Hematopoietic multipotent progenitor cell treated with erythropoietin and hydrocortisone succinate and interleukin-3 and kit ligand, for 6 days (in vitro differentiated cells): ENCODE results near the gene MUC5B.
"Not testable (repeated sequence)": the region's sequence is repeated elsewhere in the genome, so short reads cannot be mapped to it uniquely, and the experiment has no call there.

Experiments
- DNase-seq: peaks from one replicate; pipeline ENCODE4 v3.0.0-alpha.2; 2015

MUC5B gene

DNA sequence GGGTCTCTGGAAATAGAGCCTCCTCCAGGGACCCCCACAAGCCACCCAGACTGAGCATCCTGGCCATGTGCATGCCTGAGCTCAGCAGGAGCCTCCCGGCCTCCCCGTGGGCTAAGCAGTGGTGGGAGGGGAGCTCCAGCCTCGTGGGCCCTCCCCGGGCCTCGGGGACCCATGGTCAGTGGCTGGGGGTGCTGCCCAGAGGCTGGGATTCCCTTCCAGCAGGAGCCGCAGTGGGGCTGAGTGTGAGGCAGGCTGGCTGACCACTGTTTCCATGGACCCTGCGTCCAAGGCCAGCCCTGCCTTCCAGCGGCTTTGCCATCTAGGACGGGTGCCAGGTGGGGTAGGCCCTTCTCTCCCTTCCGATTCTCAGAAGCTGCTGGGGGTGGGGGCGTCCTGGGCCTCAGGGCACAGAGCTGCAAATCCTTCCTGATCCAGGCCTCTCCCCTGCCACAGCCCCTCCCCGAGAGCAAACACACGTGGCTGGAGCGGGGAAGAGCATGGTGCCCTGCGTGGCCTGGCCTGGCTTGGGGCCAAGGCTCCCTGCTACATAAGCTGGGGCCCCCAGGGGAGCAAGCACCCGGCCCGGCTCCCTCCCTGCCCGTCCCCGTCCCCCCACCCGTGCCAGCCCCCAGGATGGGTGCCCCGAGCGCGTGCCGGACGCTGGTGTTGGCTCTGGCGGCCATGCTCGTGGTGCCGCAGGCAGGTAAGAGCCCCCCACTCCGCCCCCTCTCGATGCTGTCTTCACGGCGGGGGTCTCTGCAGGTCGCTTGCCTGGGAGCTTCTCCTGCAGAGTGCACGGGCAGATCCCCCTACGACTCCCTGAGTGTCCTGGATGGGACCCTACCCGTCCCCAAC is at the start of gene MUC5B:
Gene MUC5B, plus strand, starts transcription at position 576 of the 855 bp plus-strand sequence. Its CDS starts 58 bp downstream, at position 634.
- DNase-seq = no peak

GRCh38 chr11:1173396-1173795 is 49.5 kb upstream of the MUC5B start:
- not testable (repeated sequence) for DNase-seq

GRCh38 chr11:1174441-1175370 is 48.2 kb upstream of the MUC5B start:
- no peak for DNase-seq

DNA sequence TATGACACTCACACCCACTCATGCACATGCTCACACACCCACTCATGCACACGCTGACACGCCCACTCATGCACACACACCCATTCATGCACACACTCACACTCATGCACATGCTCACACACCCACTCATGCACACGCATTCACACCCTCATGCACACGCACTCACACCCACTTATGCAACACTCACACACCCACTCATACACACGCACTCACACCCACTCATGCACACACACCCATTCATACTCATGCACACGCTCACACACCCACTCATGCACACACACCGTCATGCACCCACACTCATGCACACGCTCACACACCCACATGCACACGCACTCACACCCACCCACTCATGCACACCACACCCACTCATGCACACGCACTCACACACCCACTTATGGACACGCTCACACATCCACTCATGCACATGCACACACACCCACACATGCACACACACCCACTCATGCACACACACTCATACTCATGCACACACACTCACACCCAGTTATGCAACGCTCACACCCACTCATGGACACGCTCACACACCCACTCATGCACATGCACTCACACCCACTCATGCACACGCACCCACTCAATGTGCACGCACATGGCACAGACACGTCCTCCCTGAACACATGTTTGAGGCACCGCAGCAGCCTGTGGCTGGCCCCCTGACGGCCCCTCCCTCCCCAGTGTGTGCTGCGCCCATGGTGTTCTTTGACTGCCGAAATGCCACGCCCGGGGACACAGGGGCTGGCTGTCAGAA is 47.2 kb upstream of the MUC5B start:
- DNase-seq = no peak

DNA sequence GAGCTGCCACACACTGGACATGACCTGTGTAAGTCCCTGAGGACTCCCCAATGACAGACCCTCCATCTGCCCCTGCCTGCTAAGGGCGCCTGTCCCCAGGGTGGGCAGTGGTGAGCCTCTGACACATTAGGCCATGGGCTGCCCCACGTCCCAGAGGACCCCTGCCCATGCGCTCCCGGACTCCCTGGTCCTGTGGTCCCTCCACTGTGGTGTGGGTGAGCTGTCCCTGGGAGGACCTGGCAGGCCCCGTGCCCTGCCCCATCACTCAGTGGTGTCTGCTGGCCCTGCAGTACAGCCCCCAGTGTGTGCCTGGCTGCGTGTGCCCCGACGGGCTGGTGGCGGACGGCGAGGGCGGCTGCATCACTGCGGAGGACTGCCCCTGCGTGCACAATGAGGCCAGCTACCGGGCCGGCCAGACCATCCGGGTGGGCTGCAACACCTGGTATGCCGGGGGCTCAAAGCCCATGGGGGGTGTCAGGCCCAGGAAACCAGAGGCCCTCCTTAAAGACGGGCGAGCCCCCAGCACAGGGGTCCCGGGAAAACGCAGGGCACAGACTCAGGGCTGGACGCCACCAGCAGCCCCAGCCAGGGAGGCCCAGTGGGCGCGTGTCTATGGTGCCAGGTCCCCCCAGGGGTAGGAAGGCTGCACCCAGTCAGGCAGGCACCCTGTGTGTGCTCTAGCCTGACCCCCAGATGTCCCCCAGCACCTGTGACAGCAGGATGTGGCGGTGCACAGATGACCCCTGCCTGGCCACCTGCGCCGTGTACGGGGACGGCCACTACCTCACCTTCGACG is 46.4 kb upstream of the MUC5B start:
- no peak for DNase-seq

DNA sequence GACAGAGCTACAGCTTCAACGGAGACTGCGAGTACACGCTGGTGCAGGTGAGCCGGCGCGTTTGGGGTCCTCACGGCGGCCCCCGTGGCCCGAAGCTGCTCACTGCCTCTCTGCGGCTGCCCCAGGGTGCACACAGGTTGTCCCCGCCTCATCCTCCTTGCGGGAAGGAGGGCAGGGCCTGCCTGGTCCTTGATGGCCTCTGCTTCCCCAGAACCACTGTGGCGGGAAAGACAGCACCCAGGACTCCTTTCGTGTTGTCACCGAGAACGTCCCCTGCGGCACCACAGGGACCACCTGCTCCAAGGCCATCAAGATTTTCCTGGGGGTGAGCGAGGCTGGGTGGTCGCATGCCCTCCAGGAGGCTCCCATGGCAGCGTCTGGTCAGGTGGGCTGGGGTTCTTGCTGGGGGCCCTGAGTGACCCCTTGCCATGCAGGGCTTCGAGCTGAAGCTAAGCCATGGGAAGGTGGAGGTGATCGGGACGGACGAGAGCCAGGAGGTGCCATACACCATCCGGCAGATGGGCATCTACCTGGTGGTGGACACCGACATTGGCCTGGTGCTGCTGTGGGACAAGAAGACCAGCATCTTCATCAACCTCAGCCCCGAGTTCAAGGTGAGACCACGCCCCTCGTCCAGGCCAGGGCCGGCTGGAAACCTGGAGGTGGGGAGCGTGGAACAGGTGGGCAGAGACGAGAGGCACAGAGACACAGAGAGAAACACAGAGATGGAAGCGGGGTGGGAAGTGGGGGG is 45.7 kb upstream of the MUC5B start:
- no peak for DNase-seq

- DNase-seq = no peak
Observed at GRCh38 chr11:1177771-1178090, 45.1 kb upstream of the MUC5B start.

DNA sequence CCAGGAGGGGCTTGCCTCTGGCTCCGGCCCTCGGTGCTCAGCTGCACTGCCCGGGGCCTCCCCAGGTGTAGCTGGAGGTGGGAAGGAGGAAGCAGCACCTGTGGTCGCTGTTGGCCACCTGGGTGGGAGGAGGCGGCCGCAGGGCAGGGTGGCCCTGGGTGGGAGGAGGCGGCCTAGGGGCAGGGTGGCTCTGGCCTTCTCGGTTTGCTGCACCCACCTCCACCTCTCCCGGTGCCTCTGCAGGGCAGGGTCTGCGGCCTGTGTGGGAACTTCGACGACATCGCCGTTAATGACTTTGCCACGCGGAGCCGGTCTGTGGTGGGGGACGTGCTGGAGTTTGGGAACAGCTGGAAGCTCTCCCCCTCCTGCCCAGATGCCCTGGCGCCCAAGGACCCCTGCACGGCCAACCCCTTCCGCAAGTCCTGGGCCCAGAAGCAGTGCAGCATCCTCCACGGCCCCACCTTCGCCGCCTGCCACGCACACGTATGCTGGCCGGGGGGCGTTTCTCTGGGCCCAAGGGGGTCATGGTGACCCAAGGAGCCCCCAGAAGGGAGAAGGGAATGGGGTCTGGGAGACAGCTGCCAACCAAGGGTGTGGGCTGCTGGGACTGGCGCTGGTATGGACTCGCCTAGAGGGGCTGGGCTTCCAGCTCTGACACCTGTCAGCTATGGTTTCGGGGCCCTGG is 44.5 kb upstream of the MUC5B start:
- DNase-seq = no peak

- no peak for DNase-seq
Observed at GRCh38 chr11:1178906-1179305, 44.0 kb upstream of the MUC5B start.

DNA sequence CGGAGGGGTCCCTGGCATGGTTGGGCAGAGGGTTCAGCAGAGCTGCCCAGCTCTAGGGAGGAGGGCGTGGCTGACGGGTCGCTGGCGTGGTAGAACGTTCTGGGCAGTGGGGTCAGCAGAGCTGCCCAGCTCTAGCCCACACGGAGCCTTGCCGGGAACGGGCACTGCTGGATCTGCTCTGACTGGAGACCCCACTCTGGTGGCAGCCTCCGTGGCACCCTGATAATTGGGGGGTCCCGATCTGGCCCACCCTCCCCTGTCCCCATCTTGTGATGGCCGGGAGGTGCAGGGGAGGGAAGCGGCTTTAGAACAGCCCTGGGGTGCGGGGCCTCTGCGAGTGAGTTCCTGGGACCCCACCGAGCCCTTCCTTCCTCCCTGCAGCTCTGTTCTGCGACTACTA is 43.2 kb upstream of the MUC5B start:
- no peak for DNase-seq

- DNase-seq = no peak
Observed at GRCh38 chr11:1180171-1180570, 42.7 kb upstream of the MUC5B start.

GRCh38 chr11:1180947-1181391 is 41.9 kb upstream of the MUC5B start:
- DNase-seq = no peak

DNA sequence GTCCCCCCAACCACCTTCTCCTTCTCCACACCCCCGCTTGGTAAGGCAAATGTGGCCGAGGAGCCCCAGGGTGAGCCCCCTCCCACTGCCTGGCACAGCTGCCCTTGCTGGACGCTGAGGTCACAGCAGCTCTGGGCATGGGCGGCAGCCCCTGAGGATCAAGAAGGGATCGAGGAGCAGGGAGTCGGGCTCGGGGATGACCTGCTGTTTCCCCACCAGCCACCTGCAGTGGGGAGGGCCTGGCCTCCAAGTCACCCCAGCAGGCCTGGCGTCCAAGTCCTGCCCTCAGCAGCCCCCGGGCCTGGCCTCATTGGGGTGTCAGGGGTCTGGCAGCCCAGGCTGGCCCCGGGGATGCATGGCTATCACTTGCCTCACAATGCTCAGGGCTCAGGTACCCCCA is 41.4 kb upstream of the MUC5B start:
- DNase-seq = no peak

- DNase-seq = no peak
Observed at GRCh38 chr11:1181853-1182535, 40.9 kb upstream of the MUC5B start.

DNA sequence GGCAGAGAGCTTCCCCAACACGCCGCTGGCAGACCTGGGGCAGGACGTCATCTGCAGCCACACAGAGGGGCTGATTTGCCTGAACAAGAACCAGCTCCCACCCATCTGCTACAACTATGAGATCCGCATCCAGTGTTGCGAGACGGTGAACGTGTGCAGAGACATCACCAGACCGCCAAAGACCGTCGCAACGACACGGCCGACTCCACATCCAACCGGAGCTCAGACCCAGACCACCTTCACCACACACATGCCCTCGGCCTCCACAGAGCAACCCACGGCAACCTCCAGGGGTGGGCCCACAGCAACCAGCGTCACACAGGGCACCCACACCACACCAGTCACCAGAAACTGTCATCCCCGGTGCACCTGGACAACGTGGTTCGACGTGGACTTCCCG is 38.7 kb upstream of the MUC5B start:
- DNase-seq = not testable (repeated sequence)

DNA sequence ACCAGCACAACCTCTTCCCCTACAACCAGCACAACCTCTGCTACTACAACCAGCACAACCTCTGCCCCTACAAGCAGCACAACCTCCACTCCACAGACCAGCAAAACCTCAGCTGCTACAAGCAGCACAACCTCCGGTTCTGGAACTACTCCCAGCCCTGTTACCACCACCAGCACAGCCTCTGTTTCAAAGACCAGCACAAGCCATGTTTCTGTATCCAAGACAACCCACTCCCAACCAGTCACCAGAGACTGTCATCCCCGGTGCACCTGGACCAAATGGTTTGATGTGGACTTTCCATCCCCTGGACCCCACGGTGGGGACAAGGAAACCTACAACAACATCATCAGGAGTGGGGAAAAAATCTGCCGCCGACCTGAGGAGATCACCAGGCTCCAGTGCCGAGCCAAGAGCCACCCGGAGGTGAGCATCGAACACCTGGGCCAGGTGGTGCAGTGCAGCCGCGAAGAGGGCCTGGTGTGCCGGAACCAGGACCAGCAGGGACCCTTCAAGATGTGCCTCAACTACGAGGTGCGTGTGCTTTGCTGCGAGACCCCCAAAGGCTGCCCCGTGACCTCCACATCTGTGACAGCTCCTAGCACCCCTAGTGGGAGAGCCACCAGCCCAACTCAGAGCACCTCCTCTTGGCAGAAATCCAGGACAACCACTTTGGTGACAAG is 34.3 kb upstream of the MUC5B start:
- DNase-seq = not testable (repeated sequence)

GRCh38 chr11:1189816-1190215 is 33.0 kb upstream of the MUC5B start:
- not testable (repeated sequence) for DNase-seq

DNA sequence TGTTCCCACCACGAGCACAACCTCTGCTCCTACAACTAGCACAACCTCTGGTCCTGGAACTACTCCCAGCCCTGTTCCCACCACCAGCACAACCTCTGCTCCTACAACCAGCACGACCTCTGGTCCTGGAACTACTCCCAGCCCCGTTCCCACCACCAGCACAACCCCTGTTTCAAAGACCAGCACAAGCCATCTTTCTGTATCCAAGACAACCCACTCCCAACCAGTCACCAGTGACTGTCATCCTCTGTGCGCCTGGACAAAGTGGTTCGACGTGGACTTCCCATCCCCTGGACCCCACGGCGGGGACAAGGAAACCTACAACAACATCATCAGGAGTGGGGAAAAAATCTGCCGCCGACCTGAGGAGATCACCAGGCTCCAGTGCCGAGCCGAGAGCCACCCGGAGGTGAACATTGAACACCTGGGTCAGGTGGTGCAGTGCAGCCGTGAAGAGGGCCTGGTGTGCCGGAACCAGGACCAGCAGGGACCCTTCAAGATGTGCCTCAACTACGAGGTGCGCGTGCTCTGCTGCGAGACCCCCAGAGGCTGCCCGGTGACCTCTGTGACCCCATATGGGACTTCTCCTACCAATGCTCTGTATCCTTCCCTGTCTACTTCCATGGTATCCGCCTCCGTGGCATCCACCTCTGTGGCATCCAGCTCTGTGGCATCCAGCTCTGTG is 30.9 kb upstream of the MUC5B start:
- DNase-seq = not testable (repeated sequence)

DNA sequence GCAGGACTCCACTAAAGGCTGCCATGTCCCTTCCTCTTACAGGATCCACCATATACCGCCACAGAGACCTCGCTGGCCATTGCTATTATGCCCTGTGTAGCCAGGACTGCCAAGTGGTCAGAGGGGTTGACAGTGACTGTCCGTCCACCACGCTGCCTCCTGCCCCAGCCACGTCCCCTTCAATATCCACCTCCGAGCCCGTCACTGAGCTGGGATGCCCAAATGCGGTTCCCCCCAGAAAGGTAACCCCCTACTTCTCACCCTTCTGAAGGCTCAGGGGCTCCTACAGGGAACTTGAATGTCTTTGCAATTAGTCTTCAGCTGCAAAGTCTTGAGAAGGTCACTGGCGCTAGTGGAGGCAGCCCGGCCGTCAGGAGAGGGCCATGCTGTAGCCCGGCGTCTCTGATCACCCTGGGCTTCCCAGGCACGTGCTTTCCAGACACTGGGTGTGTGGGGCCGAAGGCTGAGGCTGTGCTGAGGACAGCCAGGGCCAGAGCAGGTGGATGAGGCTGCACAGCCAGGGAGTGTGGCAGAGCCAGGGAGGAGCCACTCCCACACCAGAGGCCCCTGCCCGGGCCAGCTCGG is 30.0 kb upstream of the MUC5B start:
- no peak for DNase-seq
